ENCODE data around the gene PADI3. TPM values are rescaled to one million over a fixed set of nuclear protein-coding genes. Genes with fewer than 3 reads are reported as not detected.

Gene PADI3
- polyA plus RNA-seq, 1 donor (not counting 4 experiments of a cell fraction or from before 2014, with no cell fraction given): 6.1 TPM

DNA sequence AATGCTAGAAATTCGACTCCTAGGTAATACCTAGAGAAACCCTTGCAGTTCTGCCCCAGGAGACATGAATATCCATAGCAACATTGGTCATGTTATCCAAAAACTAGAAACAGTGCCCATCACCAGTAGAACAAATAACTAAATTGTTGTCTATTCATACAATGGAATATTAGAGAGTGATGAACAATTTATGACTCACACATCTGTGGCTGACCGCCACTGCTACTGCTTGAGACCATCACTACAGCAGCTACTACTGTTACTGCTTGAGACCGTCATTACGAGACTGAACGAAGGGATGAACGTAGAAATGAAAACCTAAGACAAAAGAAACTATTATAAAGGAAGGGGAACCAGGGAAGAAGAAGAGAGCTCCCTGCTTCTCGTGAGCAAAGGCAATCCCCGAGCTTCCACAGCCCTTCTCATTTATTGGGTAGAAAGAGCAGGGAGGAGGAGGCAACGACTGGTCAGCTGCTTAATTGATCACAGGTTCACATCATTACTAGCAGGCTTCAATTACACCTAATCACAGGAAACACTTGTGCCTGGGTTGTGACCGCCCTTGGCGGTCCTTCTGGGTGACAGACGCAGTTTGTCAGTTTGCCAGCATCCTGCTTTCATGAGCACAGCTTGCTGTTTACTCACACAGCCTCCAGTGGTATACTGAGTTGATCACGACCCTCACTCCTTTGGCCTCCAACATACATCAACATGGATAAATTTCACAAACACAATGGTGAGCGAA lies 45.0 kb downstream of the PADI3 start:
- DNase-seq (ENCODE audit: low read depth, low spot score): no peak
- H3K4me2 ChIP-seq (ENCODE audit: control insufficient read depth, extremely low read depth, insufficient read depth, low read depth, low read length): no peak overlapping the region
- no peaks in the 10 kb centered on the region for H3K27me3 ChIP-seq (ENCODE audit: control insufficient read depth, extremely low read depth, insufficient read depth, low read length)
- no peaks in the 10 kb centered on the region for H4K20me1 ChIP-seq (ENCODE audit: control insufficient read depth, extremely low read depth, insufficient read depth, low read length)
- no peaks in the 10 kb centered on the region for H3K79me2 ChIP-seq (ENCODE audit: control insufficient read depth, insufficient read depth, low read length)
- no peaks in the 10 kb centered on the region for H3K9me1 ChIP-seq (ENCODE audit: control insufficient read depth, extremely low read depth, insufficient read depth, low read length)
- no peak overlapping the region for H3K4me3 ChIP-seq (ENCODE audit: control insufficient read depth in 2 of 3, extremely low read depth in 1 of 3, insufficient read depth in 2 of 3, low read depth in 1 of 3, low read length in 3 of 3)
- no peaks in the 10 kb centered on the region for H3K36me3 ChIP-seq (ENCODE audit: control insufficient read depth in 2 of 2, extremely low read depth in 1 of 2, insufficient read depth in 2 of 2, low read length in 2 of 2)
- dilution Hi-C loops (cut with MboI; ENCODE audit: extremely low pct_ligation_motif_present, low sequenced_read_pairs): no loop called here
- no peak overlapping the region for H3K9ac ChIP-seq (ENCODE audit: control insufficient read depth, extremely low read depth, insufficient read depth, low read length)
- peaks cover 53% of the 10 kb centered on the region for H3K4me1 ChIP-seq (ENCODE audit: control insufficient read depth, extremely low read depth, insufficient read depth, low read length)
- H2AFZ ChIP-seq (ENCODE audit: control insufficient read depth, low read length): no peak overlapping the region
- no peaks in the 10 kb centered on the region for H3K9me3 ChIP-seq (ENCODE audit: control insufficient read depth, low read depth, low read length)
- no peak for FAIRE-seq
- TF ChIP-seq EZH2 (IDR thresholded peaks at IDR 0.05; ENCODE audit: low read length): no peak
- TF ChIP-seq, protein P1, sequence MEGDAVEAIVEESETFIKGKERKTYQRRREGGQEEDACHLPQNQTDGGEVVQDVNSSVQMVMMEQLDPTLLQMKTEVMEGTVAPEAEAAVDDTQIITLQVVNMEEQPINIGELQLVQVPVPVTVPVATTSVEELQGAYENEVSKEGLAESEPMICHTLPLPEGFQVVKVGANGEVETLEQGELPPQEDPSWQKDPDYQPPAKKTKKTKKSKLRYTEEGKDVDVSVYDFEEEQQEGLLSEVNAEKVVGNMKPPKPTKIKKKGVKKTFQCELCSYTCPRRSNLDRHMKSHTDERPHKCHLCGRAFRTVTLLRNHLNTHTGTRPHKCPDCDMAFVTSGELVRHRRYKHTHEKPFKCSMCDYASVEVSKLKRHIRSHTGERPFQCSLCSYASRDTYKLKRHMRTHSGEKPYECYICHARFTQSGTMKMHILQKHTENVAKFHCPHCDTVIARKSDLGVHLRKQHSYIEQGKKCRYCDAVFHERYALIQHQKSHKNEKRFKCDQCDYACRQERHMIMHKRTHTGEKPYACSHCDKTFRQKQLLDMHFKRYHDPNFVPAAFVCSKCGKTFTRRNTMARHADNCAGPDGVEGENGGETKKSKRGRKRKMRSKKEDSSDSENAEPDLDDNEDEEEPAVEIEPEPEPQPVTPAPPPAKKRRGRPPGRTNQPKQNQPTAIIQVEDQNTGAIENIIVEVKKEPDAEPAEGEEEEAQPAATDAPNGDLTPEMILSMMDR (optimal IDR thresholded peaks at IDR 0.05 in 1 of 3, IDR thresholded peaks at IDR 0.05 in 1 of 3, conservative IDR thresholded peaks at IDR 0.05 in 1 of 3; ENCODE audit: extremely low read depth in 1 of 3, insufficient read depth in 2 of 3, low read length in 3 of 3): no peak
- H3K27ac ChIP-seq (ENCODE audit: control insufficient read depth, insufficient read depth, low read length): no peak overlapping the region

DNA sequence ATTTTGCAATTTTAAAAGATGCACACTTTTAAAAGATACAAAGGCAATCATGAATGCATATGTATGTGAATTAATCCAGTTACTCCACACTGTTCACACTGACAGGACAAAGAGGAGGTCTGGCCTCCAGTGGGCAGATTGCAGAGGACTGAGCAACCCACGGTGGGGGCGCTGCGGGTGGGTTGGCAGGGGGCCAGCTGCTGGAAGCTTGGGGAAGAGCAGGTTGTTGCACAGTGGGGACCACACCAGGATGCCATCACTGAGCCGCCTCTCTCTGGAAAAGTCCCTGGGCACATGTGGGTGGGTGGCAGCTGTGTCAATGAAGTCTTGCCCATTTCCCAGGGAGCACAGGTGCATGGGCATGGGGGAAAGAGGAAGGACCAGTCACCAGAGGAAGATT lies 46.4 kb downstream of the PADI3 start:
- no peaks in the 10 kb centered on the region for H3K9me1 ChIP-seq (ENCODE audit: control insufficient read depth, extremely low read depth, insufficient read depth, low read length)
- H3K79me2 ChIP-seq (ENCODE audit: control insufficient read depth, insufficient read depth, low read length): no peaks in the 10 kb centered on the region
- no peaks in the 10 kb centered on the region for H4K20me1 ChIP-seq (ENCODE audit: control insufficient read depth, extremely low read depth, insufficient read depth, low read length)
- no peaks in the 10 kb centered on the region for H3K9me3 ChIP-seq (ENCODE audit: control insufficient read depth, low read depth, low read length)
- DNase-seq (ENCODE audit: low read depth, low spot score) (no peak), FAIRE-seq (no peak)
- dilution Hi-C loops (cut with MboI; ENCODE audit: extremely low pct_ligation_motif_present, low sequenced_read_pairs): no loop called here
- H3K4me1 ChIP-seq (ENCODE audit: control insufficient read depth, extremely low read depth, insufficient read depth, low read length): peaks cover 40% of the 10 kb centered on the region
- no peak overlapping the region for H3K27ac ChIP-seq (ENCODE audit: control insufficient read depth, insufficient read depth, low read length)
- no peak overlapping the region for H2AFZ ChIP-seq (ENCODE audit: control insufficient read depth, low read length)
- H3K4me3 ChIP-seq (ENCODE audit: control insufficient read depth in 2 of 3, extremely low read depth in 1 of 3, insufficient read depth in 2 of 3, low read depth in 1 of 3, low read length in 3 of 3): no peak overlapping the region
- H3K36me3 ChIP-seq (ENCODE audit: control insufficient read depth in 2 of 2, extremely low read depth in 1 of 2, insufficient read depth in 2 of 2, low read length in 2 of 2): no peaks in the 10 kb centered on the region
- no peaks in the 10 kb centered on the region for H3K27me3 ChIP-seq (ENCODE audit: control insufficient read depth, extremely low read depth, insufficient read depth, low read length)
- no peak overlapping the region for H3K9ac ChIP-seq (ENCODE audit: control insufficient read depth, extremely low read depth, insufficient read depth, low read length)
- TF ChIP-seq, protein P1 (optimal IDR thresholded peaks at IDR 0.05 in 1 of 3, IDR thresholded peaks at IDR 0.05 in 1 of 3, conservative IDR thresholded peaks at IDR 0.05 in 1 of 3; ENCODE audit: extremely low read depth in 1 of 3, insufficient read depth in 2 of 3, low read length in 3 of 3): no peak
- no peak for TF ChIP-seq EZH2 (IDR thresholded peaks at IDR 0.05; ENCODE audit: low read length)
- no peak overlapping the region for H3K4me2 ChIP-seq (ENCODE audit: control insufficient read depth, extremely low read depth, insufficient read depth, low read depth, low read length)
